ENCODE results near the gene TRAPPC12. TPM values are rescaled to one million over a fixed set of nuclear protein-coding genes. Genes with fewer than 3 reads are reported as not detected.

The TRAPPC12 gene
- total RNA-seq, 1 experiment from 2014 or later = 72.8 TPM

- POLR2A ChIA-PET = no interaction called here
- ATAC-seq (peak; percentile 39; the same call in 1 of the 2 replicates), DNase-seq (ENCODE audit: low spot score) (no peak)
- Mint-ChIP-seq H3K4me3 (no peak overlapping the region), H3K27ac (no peak overlapping the region), H3K27me3 (ENCODE audit: low read depth) (peaks cover 5% of the 10 kb centered on the region; the same call in 1 of the 2 replicates), H3K9me3 (peaks cover 7% of the 10 kb centered on the region), H3K4me1 (no peaks in the 10 kb centered on the region), H3K36me3 (no peaks in the 10 kb centered on the region)
- TF ChIP-seq E2F4 (CRISPR knock-in tag; IDR thresholded peaks at IDR 0.05; ENCODE audit: borderline replicate concordance, low read depth) (no peak), ELF4 (CRISPR knock-in tag; IDR thresholded peaks at IDR 0.05; ENCODE audit: low read depth) (no peak), AR (CRISPR knock-in tag; IDR thresholded peaks at IDR 0.05) (no peak), HMGA2 (CRISPR knock-in tag; IDR thresholded peaks at IDR 0.05) (no peak), ZNF416 (CRISPR knock-in tag; IDR thresholded peaks at IDR 0.05) (no peak)
- TF ChIP-seq, protein P1, sequence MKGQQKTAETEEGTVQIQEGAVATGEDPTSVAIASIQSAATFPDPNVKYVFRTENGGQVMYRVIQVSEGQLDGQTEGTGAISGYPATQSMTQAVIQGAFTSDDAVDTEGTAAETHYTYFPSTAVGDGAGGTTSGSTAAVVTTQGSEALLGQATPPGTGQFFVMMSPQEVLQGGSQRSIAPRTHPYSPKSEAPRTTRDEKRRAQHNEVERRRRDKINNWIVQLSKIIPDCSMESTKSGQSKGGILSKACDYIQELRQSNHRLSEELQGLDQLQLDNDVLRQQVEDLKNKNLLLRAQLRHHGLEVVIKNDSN (CRISPR knock-in tag; IDR thresholded peaks at IDR 0.05) = no peak
- CTCF ChIA-PET = no interaction called here
Observed at GRCh38 chr2:3526871-3527270, 147.4 kb downstream of the TRAPPC12 start.

DNA sequence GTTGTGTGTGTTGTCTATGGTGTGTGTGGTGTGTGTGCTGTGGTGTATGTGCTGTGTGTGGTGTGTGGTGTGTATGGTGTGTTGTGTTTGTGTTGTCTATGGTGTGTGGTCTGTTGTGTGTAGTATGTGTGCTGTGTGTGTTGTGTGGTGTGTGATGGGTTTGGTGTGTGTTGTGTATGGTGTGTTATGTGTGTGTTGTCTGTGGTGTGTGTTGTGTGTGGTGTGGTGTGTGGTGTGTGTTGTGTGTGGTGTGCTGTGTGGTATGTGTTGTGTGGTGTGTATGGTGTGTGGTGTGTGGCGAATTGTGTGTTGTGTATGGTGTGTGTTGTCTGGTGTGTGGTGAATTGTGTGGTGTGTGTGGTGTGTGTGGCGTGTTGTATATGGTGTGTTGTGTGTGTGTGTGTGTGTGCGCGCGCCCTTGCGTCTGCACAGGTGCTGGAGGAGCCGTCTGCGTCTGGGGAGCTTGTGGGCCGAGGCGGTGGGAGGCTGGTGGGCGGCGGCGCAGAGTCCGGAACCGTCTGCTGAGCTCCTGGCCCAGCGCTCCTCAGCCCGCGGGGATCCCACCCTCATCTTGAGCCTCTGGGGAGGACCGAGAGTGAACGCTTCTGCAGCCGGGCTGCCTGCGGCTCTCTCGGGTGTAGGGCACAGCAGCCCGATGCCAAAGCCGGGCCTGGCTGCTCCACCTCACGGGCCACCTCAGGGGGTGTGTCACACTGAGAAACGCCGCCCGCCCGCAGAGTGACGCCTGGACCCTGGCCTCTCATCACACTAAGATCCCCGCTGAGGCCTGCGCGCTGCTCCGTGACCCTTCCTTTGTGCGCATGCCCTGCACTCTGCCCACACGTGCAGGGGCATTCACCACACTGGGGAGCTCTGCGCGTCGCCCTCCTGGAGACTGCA is 148.6 kb downstream of the TRAPPC12 start:
- ATAC-seq (peak; percentile 61), DNase-seq (ENCODE audit: low spot score) (peak; percentile 16)
- ChIA-PET POLR2A (no interaction called here), CTCF (no interaction called here)
- Mint-ChIP-seq H3K27me3 (ENCODE audit: low read depth) (peaks cover 5% of the 10 kb centered on the region; the same call in 1 of the 2 replicates), H3K4me3 (no peak overlapping the region), H3K36me3 (no peaks in the 10 kb centered on the region), H3K9me3 (peaks cover 7% of the 10 kb centered on the region), H3K27ac (no peak overlapping the region), H3K4me1 (no peaks in the 10 kb centered on the region)
- TF ChIP-seq CBFB (CRISPR knock-in tag; IDR thresholded peaks at IDR 0.05; ENCODE audit: low read depth) (no peak), USF2 (CRISPR knock-in tag; IDR thresholded peaks at IDR 0.05) (no peak), HMGA2 (CRISPR knock-in tag; IDR thresholded peaks at IDR 0.05) (no peak), ATF1 (CRISPR knock-in tag; IDR thresholded peaks at IDR 0.05) (no peak), MYBL2 (CRISPR knock-in tag; IDR thresholded peaks at IDR 0.05) (no peak)
- TF ChIP-seq, protein P2, sequence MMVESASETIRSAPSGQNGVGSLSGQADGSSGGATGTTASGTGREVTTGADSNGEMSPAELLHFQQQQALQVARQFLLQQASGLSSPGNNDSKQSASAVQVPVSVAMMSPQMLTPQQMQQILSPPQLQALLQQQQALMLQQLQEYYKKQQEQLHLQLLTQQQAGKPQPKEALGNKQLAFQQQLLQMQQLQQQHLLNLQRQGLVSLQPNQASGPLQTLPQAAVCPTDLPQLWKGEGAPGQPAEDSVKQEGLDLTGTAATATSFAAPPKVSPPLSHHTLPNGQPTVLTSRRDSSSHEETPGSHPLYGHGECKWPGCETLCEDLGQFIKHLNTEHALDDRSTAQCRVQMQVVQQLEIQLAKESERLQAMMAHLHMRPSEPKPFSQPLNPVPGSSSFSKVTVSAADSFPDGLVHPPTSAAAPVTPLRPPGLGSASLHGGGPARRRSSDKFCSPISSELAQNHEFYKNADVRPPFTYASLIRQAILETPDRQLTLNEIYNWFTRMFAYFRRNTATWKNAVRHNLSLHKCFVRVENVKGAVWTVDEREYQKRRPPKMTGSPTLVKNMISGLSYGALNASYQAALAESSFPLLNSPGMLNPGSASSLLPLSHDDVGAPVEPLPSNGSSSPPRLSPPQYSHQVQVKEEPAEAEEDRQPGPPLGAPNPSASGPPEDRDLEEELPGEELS (CRISPR knock-in tag; IDR thresholded peaks at IDR 0.05) = no peak
- TF ChIP-seq, protein P3, sequence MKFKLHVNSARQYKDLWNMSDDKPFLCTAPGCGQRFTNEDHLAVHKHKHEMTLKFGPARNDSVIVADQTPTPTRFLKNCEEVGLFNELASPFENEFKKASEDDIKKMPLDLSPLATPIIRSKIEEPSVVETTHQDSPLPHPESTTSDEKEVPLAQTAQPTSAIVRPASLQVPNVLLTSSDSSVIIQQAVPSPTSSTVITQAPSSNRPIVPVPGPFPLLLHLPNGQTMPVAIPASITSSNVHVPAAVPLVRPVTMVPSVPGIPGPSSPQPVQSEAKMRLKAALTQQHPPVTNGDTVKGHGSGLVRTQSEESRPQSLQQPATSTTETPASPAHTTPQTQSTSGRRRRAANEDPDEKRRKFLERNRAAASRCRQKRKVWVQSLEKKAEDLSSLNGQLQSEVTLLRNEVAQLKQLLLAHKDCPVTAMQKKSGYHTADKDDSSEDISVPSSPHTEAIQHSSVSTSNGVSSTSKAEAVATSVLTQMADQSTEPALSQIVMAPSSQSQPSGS (CRISPR knock-in tag; IDR thresholded peaks at IDR 0.05; ENCODE audit: borderline replicate concordance, low read depth) = no peak
- TF ChIP-seq, protein P4, sequence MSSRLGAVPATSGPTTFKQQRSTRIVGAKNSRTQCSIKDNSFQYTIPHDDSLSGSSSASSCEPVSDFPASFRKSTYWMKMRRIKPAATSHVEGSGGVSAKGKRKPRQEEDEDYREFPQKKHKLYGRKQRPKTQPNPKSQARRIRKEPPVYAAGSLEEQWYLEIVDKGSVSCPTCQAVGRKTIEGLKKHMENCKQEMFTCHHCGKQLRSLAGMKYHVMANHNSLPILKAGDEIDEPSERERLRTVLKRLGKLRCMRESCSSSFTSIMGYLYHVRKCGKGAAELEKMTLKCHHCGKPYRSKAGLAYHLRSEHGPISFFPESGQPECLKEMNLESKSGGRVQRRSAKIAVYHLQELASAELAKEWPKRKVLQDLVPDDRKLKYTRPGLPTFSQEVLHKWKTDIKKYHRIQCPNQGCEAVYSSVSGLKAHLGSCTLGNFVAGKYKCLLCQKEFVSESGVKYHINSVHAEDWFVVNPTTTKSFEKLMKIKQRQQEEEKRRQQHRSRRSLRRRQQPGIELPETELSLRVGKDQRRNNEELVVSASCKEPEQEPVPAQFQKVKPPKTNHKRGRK (CRISPR knock-in tag; IDR thresholded peaks at IDR 0.05; ENCODE audit: borderline replicate concordance) = no peak
